GM12874 (cell line): Measurements from ENCODE around the gene PON2.

Experiments
- TF ChIP-seq, protein P1 (sequence below): IDR thresholded peaks from 2 replicates; pipeline ENCODE4 v1.5.1; 2011; ENCODE audit warnings: low read depth, mild to moderate bottlenecking, control low read depth, low read length, moderate library complexity; ENCODE audit not compliant: insufficient read depth

The PON2 gene

GRCh38 chr7:95411666-95412065, 23.2 kb downstream of the PON2 start:
- TF ChIP-seq, protein P1, sequence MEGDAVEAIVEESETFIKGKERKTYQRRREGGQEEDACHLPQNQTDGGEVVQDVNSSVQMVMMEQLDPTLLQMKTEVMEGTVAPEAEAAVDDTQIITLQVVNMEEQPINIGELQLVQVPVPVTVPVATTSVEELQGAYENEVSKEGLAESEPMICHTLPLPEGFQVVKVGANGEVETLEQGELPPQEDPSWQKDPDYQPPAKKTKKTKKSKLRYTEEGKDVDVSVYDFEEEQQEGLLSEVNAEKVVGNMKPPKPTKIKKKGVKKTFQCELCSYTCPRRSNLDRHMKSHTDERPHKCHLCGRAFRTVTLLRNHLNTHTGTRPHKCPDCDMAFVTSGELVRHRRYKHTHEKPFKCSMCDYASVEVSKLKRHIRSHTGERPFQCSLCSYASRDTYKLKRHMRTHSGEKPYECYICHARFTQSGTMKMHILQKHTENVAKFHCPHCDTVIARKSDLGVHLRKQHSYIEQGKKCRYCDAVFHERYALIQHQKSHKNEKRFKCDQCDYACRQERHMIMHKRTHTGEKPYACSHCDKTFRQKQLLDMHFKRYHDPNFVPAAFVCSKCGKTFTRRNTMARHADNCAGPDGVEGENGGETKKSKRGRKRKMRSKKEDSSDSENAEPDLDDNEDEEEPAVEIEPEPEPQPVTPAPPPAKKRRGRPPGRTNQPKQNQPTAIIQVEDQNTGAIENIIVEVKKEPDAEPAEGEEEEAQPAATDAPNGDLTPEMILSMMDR: no peak

DNA sequence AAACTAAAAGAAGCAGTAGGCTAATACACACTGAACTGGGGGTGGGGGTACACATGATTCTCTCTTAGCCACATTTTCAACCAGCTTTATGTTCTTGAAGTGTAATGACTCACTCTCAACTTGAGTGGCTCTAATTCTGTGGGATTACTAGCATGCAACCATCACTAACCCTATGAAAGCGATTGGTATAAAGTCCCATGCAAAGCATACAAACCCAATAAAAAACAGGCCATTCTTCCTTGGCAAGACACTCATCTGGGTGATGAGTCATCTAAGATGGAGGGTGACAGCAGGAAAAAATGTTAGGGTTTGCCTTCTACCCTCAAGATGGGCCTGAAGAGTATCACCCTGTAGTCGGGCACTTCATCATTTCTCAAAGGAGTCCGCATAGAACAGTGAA, 23.8 kb downstream of the PON2 start:
- TF ChIP-seq, protein P1: no peak

GRCh38 chr7:95407751-95408150, 27.1 kb downstream of the PON2 start:
- TF ChIP-seq, protein P1: no peak

DNA sequence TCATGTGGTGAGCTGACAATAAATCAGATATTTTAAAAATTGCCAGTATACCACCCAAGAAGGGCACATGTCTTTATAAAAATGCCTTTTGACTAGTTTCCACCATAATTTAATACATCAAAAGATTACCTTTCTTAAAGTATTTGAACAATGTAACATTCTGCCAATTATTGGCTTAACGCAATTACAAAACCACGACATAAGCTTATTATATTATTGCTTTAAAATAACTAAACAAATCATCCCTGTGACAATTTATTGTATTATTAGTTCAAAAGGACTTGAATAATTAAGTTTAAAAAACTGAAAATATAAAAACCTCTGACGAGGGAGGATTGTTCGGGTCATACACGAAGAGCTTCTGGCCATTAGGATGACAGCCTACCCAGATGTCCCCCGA, 29.0 kb downstream of the PON2 start:
- TF ChIP-seq, protein P1: no peak

DNA sequence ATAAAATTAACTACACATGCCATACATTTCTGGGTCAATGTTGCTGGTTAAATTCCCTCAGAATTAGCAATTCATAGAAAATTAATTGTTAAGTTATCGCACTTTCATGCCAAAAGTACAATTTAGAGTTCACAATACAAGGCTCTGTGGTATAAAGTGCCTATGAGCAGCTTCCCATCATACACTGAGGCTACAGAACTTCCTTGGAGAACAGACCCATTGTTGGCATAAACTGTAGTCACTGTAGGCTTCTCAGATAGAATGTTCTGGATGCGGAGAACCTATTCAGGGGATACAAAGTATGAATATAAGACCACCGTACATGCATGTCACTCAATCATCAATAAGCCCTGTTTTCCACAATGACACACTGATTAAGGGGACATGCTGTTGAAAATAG, 29.6 kb downstream of the PON2 start:
- TF ChIP-seq, protein P1: no peak

DNA sequence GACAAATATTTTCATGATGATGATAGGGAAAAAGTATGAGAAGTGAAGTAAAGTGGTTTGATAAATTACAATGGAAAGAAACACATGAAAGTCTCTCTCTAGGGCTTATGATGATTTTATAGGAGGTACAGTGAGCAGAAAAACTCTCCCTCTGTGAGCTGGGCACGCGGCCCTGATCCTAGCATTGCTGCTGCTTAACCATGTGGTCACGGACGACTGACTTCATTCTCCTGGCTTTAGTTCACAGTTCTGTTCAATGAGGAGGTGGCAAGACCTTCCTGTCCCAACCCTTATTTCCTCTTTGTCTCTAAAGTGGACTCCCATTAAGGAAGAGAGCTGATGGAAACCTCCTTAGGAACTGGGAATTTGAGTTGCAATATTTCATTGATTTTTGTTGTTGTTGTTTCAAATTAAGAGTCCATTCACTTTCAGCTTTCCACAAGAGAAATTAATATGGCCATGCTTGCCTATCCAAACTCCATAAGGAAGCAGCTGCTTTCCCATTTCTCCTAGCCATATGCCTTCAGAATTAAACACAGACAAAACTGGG, 30.4 kb downstream of the PON2 start:
- TF ChIP-seq, protein P1: no peak

GRCh38 chr7:95398155-95398940, 36.5 kb downstream of the PON2 start:
- TF ChIP-seq, protein P1: no peak
